Mesendoderm (in vitro differentiated cells): Measurements from ENCODE around the gene ASTN2.
A peak's percentile ranks its signal among the peaks of the same experiment; 100 is the strongest.

Experiments
- DNase-seq: peaks from one replicate; pipeline ENCODE4 v3.0.0; 2013
- H2AK5ac ChIP-seq: 2 replicates; pipeline ENCODE4 v1.6.1; 2013; ENCODE audit warnings: low read length, inconsistent platforms
- H2BK120ac ChIP-seq: 2 replicates; pipeline ENCODE4 v1.6.1; 2013; ENCODE audit warnings: low read depth, mild to moderate bottlenecking, low read length, moderate library complexity, mixed read lengths
- H2BK15ac ChIP-seq: replicated peaks from 2 replicates; pipeline ENCODE4 v1.6.1; 2013; ENCODE audit warnings: low read depth, mild to moderate bottlenecking, moderate library complexity
- H2BK5ac ChIP-seq: 2 replicates; pipeline ENCODE4 v1.6.1; 2013; ENCODE audit warnings: low read length, inconsistent platforms
- H3K18ac ChIP-seq: 2 replicates; pipeline ENCODE4 v1.6.1; 2013; ENCODE audit warnings: mild to moderate bottlenecking, low read length, mixed read lengths
- H3K23ac ChIP-seq: one replicate; pipeline ENCODE4 v1.6.1; 2013; ENCODE audit warnings: low read length
- H3K27ac ChIP-seq: 2 replicates; pipeline ENCODE4 v1.5.1; 2013; ENCODE audit warnings: low read depth, mild to moderate bottlenecking, inconsistent platforms, low read length, moderate library complexity
- H3K27me3 ChIP-seq: 2 replicates; pipeline ENCODE4 v1.6.1; 2013; ENCODE audit warnings: low read length, control low read depth, mild to moderate bottlenecking, inconsistent platforms; ENCODE audit not compliant: insufficient read depth, poor library complexity
- H3K36me3 ChIP-seq: 2 replicates; pipeline ENCODE4 v1.6.1; 2013; ENCODE audit warnings: low read length, inconsistent platforms; ENCODE audit not compliant: control insufficient read depth, insufficient read depth
- H3K4ac ChIP-seq: one replicate; pipeline ENCODE4 v1.6.1; 2013; ENCODE audit warnings: low read depth, mild to moderate bottlenecking, low read length, moderate library complexity
- H3K4me1 ChIP-seq: 2 replicates; pipeline ENCODE4 v1.6.1; 2013; ENCODE audit warnings: low read depth, low read length, inconsistent platforms; ENCODE audit not compliant: control insufficient read depth
- H3K4me2 ChIP-seq: 2 replicates; pipeline ENCODE4 v1.6.1; 2013; ENCODE audit warnings: low read length
- H3K4me3 ChIP-seq: 2 replicates; pipeline ENCODE4 v1.5.1; 2013; ENCODE audit warnings: mild to moderate bottlenecking, low read length
- H3K56ac ChIP-seq: one replicate; pipeline ENCODE4 v1.6.1; 2013; ENCODE audit warnings: low read length
- H3K79me1 ChIP-seq: 2 replicates; pipeline ENCODE4 v1.6.1; 2013; ENCODE audit warnings: low read length, inconsistent platforms
- H3K79me2 ChIP-seq: 2 replicates; pipeline ENCODE4 v1.6.1; 2013; ENCODE audit warnings: mild to moderate bottlenecking, low read length; ENCODE audit not compliant: control insufficient read depth, insufficient read depth
- H3K9ac ChIP-seq: 2 replicates; pipeline ENCODE4 v1.6.1; 2013; ENCODE audit warnings: low read length, inconsistent platforms
- H4K5ac ChIP-seq: one replicate; pipeline ENCODE4 v1.6.1; 2013; ENCODE audit warnings: low read length
- H4K8ac ChIP-seq: one replicate; pipeline ENCODE4 v1.6.1; 2013; ENCODE audit warnings: low read depth, mild to moderate bottlenecking, control low read depth, low read length, moderate library complexity
- WGBS: extraction: QIAGEN DNeasy Blood & Tissue Kit; methylation state at CpG from one replicate; pipeline ENCODE4 v1.1.7; 2013; ENCODE audit warnings: low lambda C conversion rate, missing lambda C conversion rate; ENCODE audit not compliant: insufficient coverage; ENCODE audit errors: extremely low coverage; 5-methylcytosine and 5-hydroxymethylcytosine counted together

The ASTN2 gene

DNA sequence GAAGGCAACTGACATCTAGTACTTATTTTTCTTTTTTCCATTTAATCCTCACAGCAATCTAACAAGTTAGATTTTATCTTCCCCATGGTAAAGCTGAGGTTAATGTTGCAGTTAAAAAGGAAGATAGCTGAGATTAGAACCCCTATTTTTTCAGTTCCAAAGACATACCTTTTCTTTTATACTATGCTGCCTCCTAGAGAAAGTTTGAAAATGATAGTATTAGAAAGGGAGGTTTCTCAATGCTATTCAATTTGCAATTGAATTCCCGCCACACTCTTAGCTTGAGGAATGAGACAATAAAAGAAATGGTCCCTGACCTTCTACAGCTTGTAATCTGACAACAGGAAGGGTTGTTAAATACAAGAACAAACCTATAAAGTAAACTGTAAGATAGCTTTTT lies 923.6 kb downstream of the ASTN2 start:
- no peak overlapping the region for H2AK5ac ChIP-seq
- no peak overlapping the region for H3K23ac ChIP-seq

DNA sequence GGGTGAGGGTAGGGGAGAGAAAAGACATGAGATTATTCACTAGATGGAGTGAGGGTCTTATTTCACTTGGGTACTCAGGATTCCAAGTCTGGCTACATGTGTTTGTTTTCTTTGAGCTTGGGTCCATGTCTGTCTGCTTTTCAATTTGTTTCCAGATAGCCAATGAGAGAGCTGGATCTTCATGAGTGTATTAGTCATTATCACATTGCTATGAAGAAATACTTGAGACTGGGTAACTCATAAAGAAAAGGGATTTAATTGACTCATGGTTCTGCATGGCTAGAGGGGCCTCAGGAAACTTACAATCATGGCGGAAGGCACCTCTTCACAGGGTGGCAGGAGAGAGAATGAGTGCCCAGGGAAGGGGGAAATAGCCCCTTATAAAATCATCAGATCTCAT lies 924.5 kb downstream of the ASTN2 start:
- no peak overlapping the region for H3K9ac ChIP-seq
- H3K79me1 ChIP-seq = no peaks in the 10 kb centered on the region
- H4K5ac ChIP-seq = no peak overlapping the region
- H4K8ac ChIP-seq = no peak overlapping the region
- DNase-seq = no peak
- no peak overlapping the region for H3K18ac ChIP-seq
- H2AK5ac ChIP-seq = no peak overlapping the region
- H3K27me3 ChIP-seq = no peaks in the 10 kb centered on the region
- H2BK5ac ChIP-seq = no peak overlapping the region
- no peak overlapping the region for H2BK15ac ChIP-seq
- H2BK120ac ChIP-seq = no peak overlapping the region
- no peaks in the 10 kb centered on the region for H3K36me3 ChIP-seq
- no peak overlapping the region for H3K4me3 ChIP-seq
- H3K23ac ChIP-seq = no peak overlapping the region
- no peaks in the 10 kb centered on the region for H3K4me1 ChIP-seq
- no peaks in the 10 kb centered on the region for H3K79me2 ChIP-seq
- H3K4me2 ChIP-seq = no peak overlapping the region
- no peak overlapping the region for H3K56ac ChIP-seq
- no CpG with 5 or more reads among the region's 1 CpG for WGBS
- H3K27ac ChIP-seq = no peak overlapping the region
- H3K4ac ChIP-seq = no peak overlapping the region

More for the DNA sequence above, 923.6 kb downstream of the ASTN2 start:
- DNase-seq = peak; percentile 28
- Histone ChIP-seq H3K36me3 (no peaks in the 10 kb centered on the region), H4K5ac (no peak overlapping the region), H3K18ac (no peak overlapping the region), H3K27ac (no peak overlapping the region), H3K56ac (no peak overlapping the region), H2BK15ac (no peak overlapping the region), H3K4ac (no peak overlapping the region), H3K4me1 (no peaks in the 10 kb centered on the region), H3K4me3 (no peak overlapping the region), H3K79me2 (no peaks in the 10 kb centered on the region), H2BK120ac (no peak overlapping the region), H3K4me2 (no peak overlapping the region), H2BK5ac (no peak overlapping the region), H3K27me3 (no peaks in the 10 kb centered on the region), H3K9ac (no peak overlapping the region), H4K8ac (no peak overlapping the region), H3K79me1 (no peaks in the 10 kb centered on the region)
- no CpG with 5 or more reads among the region's 1 CpG for WGBS

- Histone ChIP-seq H3K4me3 (no peak overlapping the region), H3K27me3 (no peaks in the 10 kb centered on the region), H2BK15ac (no peak overlapping the region), H3K4ac (no peak overlapping the region), H3K4me1 (no peaks in the 10 kb centered on the region), H2BK5ac (no peak overlapping the region), H3K27ac (no peak overlapping the region), H3K36me3 (no peaks in the 10 kb centered on the region), H4K5ac (no peak overlapping the region), H3K56ac (no peak overlapping the region), H3K79me1 (no peaks in the 10 kb centered on the region), H3K4me2 (no peak overlapping the region), H3K79me2 (no peaks in the 10 kb centered on the region), H4K8ac (no peak overlapping the region), H3K9ac (no peak overlapping the region), H2AK5ac (no peak overlapping the region), H2BK120ac (no peak overlapping the region), H3K23ac (no peak overlapping the region), H3K18ac (no peak overlapping the region)
- no CpG with 5 or more reads among the region's 1 CpG for WGBS
- no peak for DNase-seq
Observed at GRCh38 chr9:116488373-116488772, 926.5 kb downstream of the ASTN2 start.

- Histone ChIP-seq H3K27ac (no peak overlapping the region), H3K56ac (no peak overlapping the region), H3K9ac (no peak overlapping the region), H3K36me3 (no peaks in the 10 kb centered on the region), H3K18ac (no peak overlapping the region), H2BK15ac (no peak overlapping the region), H2BK120ac (no peak overlapping the region), H3K4me2 (no peak overlapping the region), H3K79me2 (no peaks in the 10 kb centered on the region), H3K79me1 (no peaks in the 10 kb centered on the region), H4K5ac (no peak overlapping the region), H3K4me3 (no peak overlapping the region), H3K4ac (no peak overlapping the region), H3K23ac (no peak overlapping the region), H3K4me1 (no peaks in the 10 kb centered on the region), H3K27me3 (no peaks in the 10 kb centered on the region), H2BK5ac (no peak overlapping the region), H2AK5ac (no peak overlapping the region), H4K8ac (no peak overlapping the region)
- no peak for DNase-seq
- WGBS = no CpG with 5 or more reads among the region's 8 CpGs
Observed at GRCh38 chr9:116484492-116485061, 930.3 kb downstream of the ASTN2 start.

GRCh38 chr9:116483622-116484491 lies 931.0 kb downstream of the ASTN2 start:
- no peaks in the 10 kb centered on the region for H3K79me2 ChIP-seq
- no peak overlapping the region for H3K4ac ChIP-seq
- H3K36me3 ChIP-seq = no peaks in the 10 kb centered on the region
- no peak overlapping the region for H3K23ac ChIP-seq
- no peak overlapping the region for H3K4me2 ChIP-seq
- H4K8ac ChIP-seq = no peak overlapping the region
- no peak overlapping the region for H3K27ac ChIP-seq
- H2BK15ac ChIP-seq = no peak overlapping the region
- no peak overlapping the region for H2BK120ac ChIP-seq
- H2BK5ac ChIP-seq = no peak overlapping the region
- WGBS = no CpG with 5 or more reads among the region's 8 CpGs
- no peaks in the 10 kb centered on the region for H3K27me3 ChIP-seq
- H3K9ac ChIP-seq = no peak overlapping the region
- H2AK5ac ChIP-seq = no peak overlapping the region
- DNase-seq = no peak
- no peaks in the 10 kb centered on the region for H3K79me1 ChIP-seq
- no peak overlapping the region for H3K56ac ChIP-seq
- no peaks in the 10 kb centered on the region for H3K4me1 ChIP-seq
- H3K4me3 ChIP-seq = no peak overlapping the region
- H4K5ac ChIP-seq = no peak overlapping the region
- no peak overlapping the region for H3K18ac ChIP-seq
